ENCODE data around the gene PLA2G4E. TPM values are rescaled to one million over a fixed set of nuclear protein-coding genes. Genes with fewer than 3 reads are reported as not detected.

Gene PLA2G4E
- total RNA-seq, 1 donor from 2014 or later: not detected

- Histone ChIP-seq H3K27ac (replicated peaks) (peak overlapping the region; percentile 95), H3K27me3 (ENCODE audit: low read depth) (no peaks in the 10 kb centered on the region), H3K9me3 (replicated peaks) (no peaks in the 10 kb centered on the region), H3K36me3 (no peaks in the 10 kb centered on the region), H3K4me1 (peaks cover 64% of the 10 kb centered on the region), H3K4me3 (peak overlapping the region; percentile 90)
- intact Hi-C loops (cut with micrococcal nuclease): no loop called here
- TF ChIP-seq CTCF (IDR thresholded peaks at IDR 0.05; ENCODE audit: borderline replicate concordance): peak; percentile 15
- DNase-seq: peak; percentile 60
Measured at GRCh38 chr15:41971089-41971894, 49.5 kb downstream of the PLA2G4E start.

- H3K27me3 ChIP-seq (ENCODE audit: low read depth): no peaks in the 10 kb centered on the region
- H3K9me3 ChIP-seq (replicated peaks): no peaks in the 10 kb centered on the region
- peak overlapping the region; percentile 90 for H3K4me3 ChIP-seq
- intact Hi-C loops (cut with micrococcal nuclease): no loop called here
- H3K27ac ChIP-seq (replicated peaks): peak overlapping the region; percentile 95
- H3K36me3 ChIP-seq: no peaks in the 10 kb centered on the region
- DNase-seq: no peak
- H3K4me1 ChIP-seq: peaks cover 73% of the 10 kb centered on the region
- no peak for TF ChIP-seq CTCF (IDR thresholded peaks at IDR 0.05; ENCODE audit: borderline replicate concordance)
Measured at GRCh38 chr15:41970456-41970855, 50.4 kb downstream of the PLA2G4E start.

GRCh38 chr15:41969851-41970431, 50.9 kb downstream of the PLA2G4E start:
- Histone ChIP-seq H3K9me3 (replicated peaks) (no peaks in the 10 kb centered on the region), H3K4me1 (peaks cover 78% of the 10 kb centered on the region), H3K27me3 (ENCODE audit: low read depth) (no peaks in the 10 kb centered on the region), H3K4me3 (peak overlapping the region; percentile 90), H3K36me3 (no peaks in the 10 kb centered on the region), H3K27ac (replicated peaks) (peak overlapping the region; percentile 95)
- TF ChIP-seq CTCF (IDR thresholded peaks at IDR 0.05; ENCODE audit: borderline replicate concordance): no peak
- no peak for DNase-seq
- intact Hi-C loops (cut with micrococcal nuclease): no loop called here

GRCh38 chr15:41968701-41969100, 52.1 kb downstream of the PLA2G4E start:
- peaks cover 90% of the 10 kb centered on the region for H3K4me1 ChIP-seq
- H3K27me3 ChIP-seq (ENCODE audit: low read depth): no peaks in the 10 kb centered on the region
- peak overlapping the region; percentile 95 for H3K27ac ChIP-seq (replicated peaks)
- no peaks in the 10 kb centered on the region for H3K36me3 ChIP-seq
- DNase-seq: no peak
- no peak overlapping the region for H3K4me3 ChIP-seq
- no peaks in the 10 kb centered on the region for H3K9me3 ChIP-seq (replicated peaks)
- intact Hi-C loops (cut with micrococcal nuclease): no loop called here
- no peak for TF ChIP-seq CTCF (IDR thresholded peaks at IDR 0.05; ENCODE audit: borderline replicate concordance)

- TF ChIP-seq CTCF (IDR thresholded peaks at IDR 0.05; ENCODE audit: borderline replicate concordance): no peak
- Histone ChIP-seq H3K9me3 (replicated peaks) (no peaks in the 10 kb centered on the region), H3K4me1 (peaks cover 95% of the 10 kb centered on the region), H3K4me3 (no peak overlapping the region), H3K27me3 (ENCODE audit: low read depth) (no peaks in the 10 kb centered on the region), H3K27ac (replicated peaks) (peak overlapping the region; percentile 95), H3K36me3 (no peaks in the 10 kb centered on the region)
- intact Hi-C loops (cut with micrococcal nuclease): no loop called here
- DNase-seq: no peak
Measured at GRCh38 chr15:41967506-41968206, 53.2 kb downstream of the PLA2G4E start.
